Stimulated activated CD8-positive, alpha-beta memory T cell treated with anti-CD3 and anti-CD28 coated beads, Interleukin-12 subunit alpha, Interleukin-12 subunit beta, amount 100 ng/mL, for 24 hours (primary cell): ENCODE measurements around the gene ALK.
"Not testable (repeated sequence)": the region's sequence is repeated elsewhere in the genome, so short reads cannot be mapped to it uniquely, and the experiment has no call there.

Source experiments
- DNase-seq: peaks from one replicate; pipeline ENCODE4 v3.0.0-alpha.2; 2020; ENCODE audit errors: extremely low read depth

Gene ALK

DNA sequence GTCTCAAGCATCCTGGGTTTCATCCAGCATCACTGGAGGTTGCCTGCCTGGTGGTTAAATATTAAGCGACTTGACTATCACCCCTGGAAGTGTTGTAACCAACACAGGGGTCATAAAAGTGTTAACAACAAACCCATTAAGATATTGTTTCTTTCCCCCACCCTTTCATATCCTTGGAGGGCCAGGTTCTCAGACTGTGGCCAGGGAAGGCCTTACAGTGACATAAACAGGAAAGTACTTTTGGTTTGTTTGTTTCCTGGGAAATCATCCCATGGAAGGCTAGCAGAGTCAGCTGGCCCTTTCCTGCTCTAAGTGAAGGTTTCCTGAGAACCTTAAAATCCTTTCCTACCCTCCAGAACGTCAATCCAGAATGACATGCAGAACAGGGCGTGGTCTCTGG is 645.2 kb downstream of the ALK start:
- DNase-seq = no peak

GRCh38 chr2:29275186-29275585 is 646.2 kb downstream of the ALK start:
- no peak for DNase-seq

- DNase-seq = no peak
These were observed 647.4 kb downstream of the ALK start for GRCh38 chr2:29273685-29274611.

DNA sequence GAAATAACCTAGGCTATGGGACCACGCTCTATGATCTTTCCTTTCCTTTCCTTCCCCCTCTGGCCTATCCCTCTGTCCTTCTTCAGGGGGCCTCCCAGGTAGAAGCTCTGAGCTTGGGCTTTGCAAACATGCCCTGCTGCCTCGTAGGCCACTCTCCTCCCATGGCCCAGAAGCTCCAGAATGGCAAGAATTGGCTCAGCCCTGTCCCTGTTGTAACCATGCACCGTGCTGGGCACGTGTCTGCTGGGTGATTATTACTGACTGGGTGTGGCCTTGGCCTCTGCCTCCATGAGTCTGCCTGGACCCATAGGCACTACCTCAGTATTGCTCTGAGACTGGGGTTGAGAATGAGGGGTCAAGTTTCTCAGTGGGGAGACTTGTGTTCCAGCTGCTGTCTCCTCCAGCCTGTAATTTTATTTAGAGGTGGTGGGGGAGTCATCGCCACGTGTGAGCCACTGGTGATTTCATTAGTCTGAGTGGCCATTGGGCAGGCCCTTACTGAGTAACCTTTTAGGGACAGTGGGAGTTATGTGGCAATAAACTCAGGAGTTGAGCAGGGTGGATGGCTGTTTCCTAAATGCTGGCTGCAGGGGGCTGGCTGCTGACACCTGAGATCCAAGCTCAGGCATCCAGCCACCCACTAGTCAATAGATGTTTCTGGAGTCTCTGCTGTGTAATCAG is 648.2 kb downstream of the ALK start:
- no peak for DNase-seq

- DNase-seq = no peak
These were observed 649.1 kb downstream of the ALK start for GRCh38 chr2:29272311-29272710.

GRCh38 chr2:29270701-29271121 is 650.7 kb downstream of the ALK start:
- no peak for DNase-seq

DNA sequence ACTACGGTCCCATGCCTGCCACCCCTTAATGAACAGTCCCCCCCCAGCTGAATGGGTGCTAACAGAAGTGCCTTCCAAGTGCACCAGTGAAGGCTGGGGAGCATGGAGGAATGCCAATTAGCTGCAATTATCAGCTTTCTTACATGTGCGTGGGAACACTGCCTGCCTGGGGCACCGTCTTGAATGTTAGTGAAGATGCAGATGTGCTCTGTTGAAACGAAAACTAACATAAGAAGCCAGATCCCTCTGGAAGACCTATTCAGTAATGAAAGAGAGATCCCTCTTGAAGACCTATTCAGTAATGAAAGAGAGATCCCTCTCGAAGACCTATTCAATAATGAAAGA is 651.6 kb downstream of the ALK start:
- DNase-seq = no peak

- no peak for DNase-seq
These were observed 652.2 kb downstream of the ALK start for GRCh38 chr2:29269095-29269764.

GRCh38 chr2:29267720-29268119 is 653.7 kb downstream of the ALK start:
- DNase-seq = no peak

DNA sequence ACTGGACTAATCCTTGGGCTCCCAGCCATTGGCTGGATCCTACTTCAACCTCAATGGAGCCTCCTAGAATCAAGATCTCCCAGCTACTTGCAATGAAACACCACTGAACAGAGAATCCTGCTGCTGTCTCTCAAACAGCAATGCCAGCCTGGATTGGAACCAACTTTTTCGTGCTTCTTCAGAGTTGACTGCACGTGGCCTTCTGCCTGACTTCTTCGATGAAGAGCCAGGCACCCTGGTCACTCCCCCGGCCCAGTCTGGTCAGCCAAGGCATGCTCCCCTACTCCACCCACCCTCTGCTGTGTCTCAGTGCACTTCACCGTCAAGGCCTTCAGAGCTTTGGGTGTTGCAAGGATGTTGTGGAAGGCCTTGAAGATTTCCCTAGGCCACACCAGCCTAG is 657.5 kb downstream of the ALK start:
- no peak for DNase-seq

DNA sequence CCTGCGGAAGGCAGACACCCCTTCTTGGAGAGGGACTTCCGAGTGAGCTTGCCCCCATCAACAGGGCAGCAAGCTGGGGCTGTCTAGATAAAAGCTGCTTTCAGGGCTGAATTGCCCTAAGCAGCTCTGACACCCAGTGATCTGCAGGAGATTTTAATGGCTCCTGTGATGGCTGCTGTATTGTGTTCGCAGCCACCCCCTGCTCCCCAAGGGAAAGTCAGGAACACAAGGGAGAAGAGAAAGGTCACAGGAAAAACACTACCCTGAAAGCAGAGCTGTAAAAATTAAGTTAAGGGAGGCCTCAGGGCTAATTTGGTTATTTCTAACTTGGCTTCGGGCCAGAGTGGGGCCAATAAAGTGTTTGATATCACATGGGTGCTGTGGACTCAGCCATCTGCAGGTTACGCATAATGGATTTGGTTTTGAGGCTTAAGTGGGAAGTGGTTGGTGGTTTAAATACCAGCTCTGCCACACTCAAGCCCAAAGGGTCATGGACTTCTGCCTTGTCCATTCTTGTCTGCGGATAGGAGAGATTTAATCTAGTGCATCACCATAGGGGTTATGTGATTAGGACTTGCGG is 658.6 kb downstream of the ALK start:
- DNase-seq = no peak

DNA sequence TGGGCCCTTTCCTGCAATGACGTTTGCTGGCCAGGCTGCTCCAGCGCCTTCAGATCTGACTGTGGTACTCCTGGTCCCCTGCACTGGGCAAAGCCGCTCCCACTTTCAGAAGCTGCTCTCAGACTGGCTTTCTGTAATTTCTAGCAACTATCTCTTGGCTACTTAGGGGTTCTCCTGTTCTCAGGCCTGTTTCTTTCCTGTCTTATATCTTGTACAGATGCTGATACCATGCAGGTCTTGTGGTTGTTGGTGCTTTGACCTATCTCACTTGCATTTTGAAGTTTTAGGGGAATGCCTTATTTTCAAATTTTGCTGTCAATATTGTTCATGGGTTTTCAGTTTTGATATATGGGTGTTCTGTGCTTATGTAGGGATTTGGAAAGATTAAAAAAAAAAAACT is 660.4 kb downstream of the ALK start:
- no peak for DNase-seq

- no peak for DNase-seq
These were observed 661.1 kb downstream of the ALK start for GRCh38 chr2:29260142-29260772.

- DNase-seq = no peak
These were observed 662.2 kb downstream of the ALK start for GRCh38 chr2:29259221-29259620.

- DNase-seq = no peak
These were observed 666.4 kb downstream of the ALK start for GRCh38 chr2:29255004-29255403.

- DNase-seq = not testable (repeated sequence)
These were observed 667.7 kb downstream of the ALK start for GRCh38 chr2:29253495-29254275.

GRCh38 chr2:29253026-29253425 is 668.4 kb downstream of the ALK start:
- no peak for DNase-seq

GRCh38 chr2:29251406-29251805 is 670.0 kb downstream of the ALK start:
- DNase-seq = no peak

GRCh38 chr2:29250977-29251376 is 670.4 kb downstream of the ALK start:
- no peak for DNase-seq

GRCh38 chr2:29249666-29250253 is 671.6 kb downstream of the ALK start:
- DNase-seq = no peak
